ENCODE results near the gene STARD10.

STARD10 gene

GRCh38 chr11:72745511-72745910 is 48.3 kb downstream of the STARD10 start:
- TF ChIP-seq CTCF (IDR thresholded peaks at IDR 0.05; ENCODE audit: low read depth, low read length) = no peak

GRCh38 chr11:72744474-72744873 is 49.4 kb downstream of the STARD10 start:
- no peak for TF ChIP-seq CTCF (IDR thresholded peaks at IDR 0.05; ENCODE audit: low read depth, low read length)

More at GRCh38 chr11:72745511-72745910, 48.3 kb downstream of the STARD10 start:
- H3K4me3 ChIP-seq (ENCODE audit: low read depth, low read length) = no peak overlapping the region

GRCh38 chr11:72743321-72744221 is 50.3 kb downstream of the STARD10 start:
- no peak overlapping the region for H3K4me3 ChIP-seq (ENCODE audit: low read depth, low read length)
- no peak for TF ChIP-seq CTCF (IDR thresholded peaks at IDR 0.05; ENCODE audit: low read depth, low read length)

More at GRCh38 chr11:72744474-72744873, 49.4 kb downstream of the STARD10 start:
- no peak overlapping the region for H3K4me3 ChIP-seq (ENCODE audit: low read depth, low read length)

GRCh38 chr11:72742513-72743320 is 51.1 kb downstream of the STARD10 start:
- H3K4me3 ChIP-seq (ENCODE audit: low read depth, low read length) = no peak overlapping the region
- TF ChIP-seq CTCF (IDR thresholded peaks at IDR 0.05; ENCODE audit: low read depth, low read length) = no peak

- TF ChIP-seq CTCF (IDR thresholded peaks at IDR 0.05; ENCODE audit: low read depth, low read length) = no peak
- no peak overlapping the region for H3K4me3 ChIP-seq (ENCODE audit: low read depth, low read length)
Observed at GRCh38 chr11:72741849-72742512, 51.9 kb downstream of the STARD10 start.

- no peak overlapping the region for H3K4me3 ChIP-seq (ENCODE audit: low read depth, low read length)
Observed at GRCh38 chr11:72741429-72741833, 52.4 kb downstream of the STARD10 start.

More at GRCh38 chr11:72741429-72741833, 52.4 kb downstream of the STARD10 start:
- TF ChIP-seq CTCF (IDR thresholded peaks at IDR 0.05; ENCODE audit: low read depth, low read length) = no peak

Measured in WI38 (cell line).